HEK293 (cell line): ENCODE data around the gene TECR.
A peak's percentile ranks its signal among the peaks of the same experiment; 100 is the strongest.

Experiments used
- CTCF ChIA-PET: fragments of 350-600 bp; formaldehyde crosslinking; extraction: SDS; loops from one replicate; lab custom pipeline; 2021; ENCODE audit warnings: antibody characterized with exemption; lab: Yijun Ruan, JAX
- POLR2A ChIA-PET: fragments of 300-600 bp; formaldehyde crosslinking; extraction: SDS; loops from one replicate; lab custom pipeline; 2020; ENCODE audit warnings: antibody characterized with exemption, inconsistent platforms; lab: Yijun Ruan, JAX
- H3K27ac ChIP-seq: fragments of 200-500 bp; sonication (Bioruptor generic); 2 replicates; pipeline ENCODE4 v1.5.1; 2014; ENCODE audit warnings: low read depth, low read length, control low read depth, inconsistent platforms; ENCODE audit errors: extremely low read depth
- H3K36me3 ChIP-seq, 2 experiments: fragments of 200-500 bp in 1 of 2; sonication (Bioruptor generic) in 1 of 2; 1 replicate in 1 of 2; 2 replicates in 1 of 2; pipeline ENCODE4 v1.5.1; 2014 to 2017; ENCODE audit warnings: inconsistent platforms in 2 of 2, low read length in 2 of 2; ENCODE audit not compliant: control insufficient read depth in 2 of 2, insufficient read depth in 1 of 2
- H3K4me1 ChIP-seq: fragments of 200-500 bp; sonication (Bioruptor generic); 2 replicates; pipeline ENCODE4 v1.5.1; 2014; ENCODE audit warnings: mild to moderate bottlenecking, low read length, inconsistent platforms; ENCODE audit not compliant: control insufficient read depth, insufficient read depth
- H3K4me3 ChIP-seq: 2 replicates; pipeline ENCODE4 v1.5.1; 2011; ENCODE audit warnings: low read depth, mild to moderate bottlenecking, control low read depth, low read length, moderate library complexity
- H3K9me3 ChIP-seq: fragments of 200-500 bp; sonication (Bioruptor generic); 2 replicates; pipeline ENCODE4 v1.5.1; 2014; ENCODE audit warnings: low read depth, low read length, inconsistent platforms; ENCODE audit not compliant: control insufficient read depth, insufficient read depth
- ELK4 ChIP-seq: IDR thresholded peaks from 2 replicates; pipeline ENCODE4 v1.6.1; 2011; ENCODE audit warnings: mild to moderate bottlenecking, low read depth, low read length, borderline replicate concordance
- HIC1 ChIP-seq: fragments of 450-650 bp; formaldehyde crosslinking; IDR thresholded peaks from 2 replicates; pipeline ENCODE4 v1.5.1; 2016; ENCODE audit warnings: missing biosample characterization, missing genetic modification characterization
- PATZ1 ChIP-seq: fragments of 450-650 bp; formaldehyde crosslinking; IDR thresholded peaks from 2 replicates; pipeline ENCODE4 v1.5.1; 2016; ENCODE audit warnings: missing biosample characterization, missing genetic modification characterization
- PRDM1 ChIP-seq: fragments of 450-650 bp; formaldehyde crosslinking; IDR thresholded peaks from 2 replicates; pipeline ENCODE4; 2016; ENCODE audit warnings: missing biosample characterization, missing genetic modification characterization
- SCRT1 ChIP-seq: fragments of 450-650 bp; formaldehyde crosslinking; IDR thresholded peaks from 2 replicates; pipeline ENCODE4 v1.5.1; 2016; ENCODE audit warnings: missing biosample characterization, missing genetic modification characterization, borderline replicate concordance
- ZFP69B ChIP-seq: fragments of 450-650 bp; formaldehyde crosslinking; IDR thresholded peaks from 2 replicates; pipeline ENCODE4 v1.5.1; 2016; ENCODE audit warnings: missing biosample characterization, missing genetic modification characterization
- ZNF112 ChIP-seq: fragments of 450-650 bp; formaldehyde crosslinking; IDR thresholded peaks from 2 replicates; pipeline ENCODE4 v1.5.0; 2017; ENCODE audit warnings: missing biosample characterization, missing genetic modification characterization
- ZNF138 ChIP-seq: fragments of 450-650 bp; formaldehyde crosslinking; IDR thresholded peaks from 2 replicates; pipeline ENCODE4 v1.5.1; 2016; ENCODE audit warnings: missing biosample characterization, missing genetic modification characterization, borderline replicate concordance
- ZNF155 ChIP-seq: fragments of 450-650 bp; formaldehyde crosslinking; IDR thresholded peaks from 2 replicates; pipeline ENCODE4 v1.5.1; 2016; ENCODE audit warnings: missing biosample characterization, missing genetic modification characterization
- ZNF19 ChIP-seq: fragments of 450-650 bp; formaldehyde crosslinking; IDR thresholded peaks from 2 replicates; pipeline ENCODE4; 2016; ENCODE audit warnings: missing biosample characterization, missing genetic modification characterization, low read depth
- ZNF24 ChIP-seq: fragments of 450-650 bp; formaldehyde crosslinking; IDR thresholded peaks from 2 replicates; pipeline ENCODE4 v1.5.1; 2016; ENCODE audit warnings: missing biosample characterization, missing genetic modification characterization
- ZNF366 ChIP-seq: fragments of 450-650 bp; formaldehyde crosslinking; conservative IDR thresholded peaks from 2 replicates; pipeline ENCODE4 v1.5.1; 2016; ENCODE audit warnings: missing biosample characterization, missing genetic modification characterization
- ZNF391 ChIP-seq: fragments of 450-650 bp; formaldehyde crosslinking; IDR thresholded peaks from 2 replicates; pipeline ENCODE4 v1.5.1; 2016; ENCODE audit warnings: low read depth, missing biosample characterization, missing genetic modification characterization, borderline replicate concordance
- ZNF394 ChIP-seq: fragments of 450-650 bp; formaldehyde crosslinking; IDR thresholded peaks from 2 replicates; pipeline ENCODE4 v1.5.1; 2016; ENCODE audit warnings: missing biosample characterization, missing genetic modification characterization, mild to moderate bottlenecking, moderate library complexity, borderline replicate concordance
- ZNF433 ChIP-seq: fragments of 450-650 bp; formaldehyde crosslinking; IDR thresholded peaks from 2 replicates; pipeline ENCODE4 v1.5.1; 2016; ENCODE audit warnings: missing biosample characterization, missing genetic modification characterization, low read depth
- ZNF521 ChIP-seq: fragments of 450-650 bp; formaldehyde crosslinking; IDR thresholded peaks from 2 replicates; pipeline ENCODE4 v1.5.1; 2017; ENCODE audit warnings: missing biosample characterization, mild to moderate bottlenecking, missing genetic modification characterization
- ZNF529 ChIP-seq: fragments of 450-650 bp; formaldehyde crosslinking; IDR thresholded peaks from 2 replicates; pipeline ENCODE4 v1.5.1; 2017; ENCODE audit warnings: missing genetic modification characterization, missing biosample characterization; ENCODE audit not compliant: insufficient replicate concordance
- ZNF530 ChIP-seq: fragments of 450-650 bp; formaldehyde crosslinking; IDR thresholded peaks from 2 replicates; pipeline ENCODE4 v1.5.1; 2016; ENCODE audit warnings: low read depth, missing biosample characterization, missing genetic modification characterization
- ZNF549 ChIP-seq: fragments of 450-650 bp; IDR thresholded peaks from 2 replicates; pipeline ENCODE4 v1.5.1; 2018; ENCODE audit warnings: missing biosample characterization, missing genetic modification characterization, mild to moderate bottlenecking, inconsistent platforms, moderate library complexity
- ZNF561 ChIP-seq: fragments of 450-650 bp; IDR thresholded peaks from 2 replicates; pipeline ENCODE4 v1.5.1; 2018; ENCODE audit warnings: missing biosample characterization, missing genetic modification characterization, borderline replicate concordance
- ZNF626 ChIP-seq: fragments of 450-650 bp; sonication (Bioruptor Pico); formaldehyde crosslinking; IDR thresholded peaks from 2 replicates; pipeline ENCODE4 v1.5.1; 2018; ENCODE audit warnings: missing biosample characterization, missing genetic modification characterization, inconsistent platforms
- ZNF639 ChIP-seq: fragments of 450-650 bp; formaldehyde crosslinking; IDR thresholded peaks from 2 replicates; pipeline ENCODE4 v1.5.1; 2016; ENCODE audit warnings: missing biosample characterization, missing genetic modification characterization
- ZNF654 ChIP-seq: fragments of 450-650 bp; formaldehyde crosslinking; IDR thresholded peaks from 2 replicates; pipeline ENCODE4 v1.5.1; 2016; ENCODE audit warnings: low read depth, missing biosample characterization, missing genetic modification characterization
- ZNF701 ChIP-seq: fragments of 450-650 bp; formaldehyde crosslinking; IDR thresholded peaks from 2 replicates; pipeline ENCODE4 v1.5.1; 2016; ENCODE audit warnings: missing biosample characterization, missing genetic modification characterization
- ZNF785 ChIP-seq: fragments of 450-650 bp; formaldehyde crosslinking; IDR thresholded peaks from 2 replicates; pipeline ENCODE4 v1.5.1; 2016; ENCODE audit warnings: missing biosample characterization, missing genetic modification characterization
- ZNF791 ChIP-seq: fragments of 450-650 bp; formaldehyde crosslinking; IDR thresholded peaks from 2 replicates; pipeline ENCODE4 v1.5.1; 2016; ENCODE audit warnings: missing biosample characterization, missing genetic modification characterization
- ZNF837 ChIP-seq: fragments of 450-650 bp; formaldehyde crosslinking; IDR thresholded peaks from 2 replicates; pipeline ENCODE4 v1.5.1; 2016; ENCODE audit warnings: missing biosample characterization, missing genetic modification characterization

Gene TECR

GRCh38 chr19:14514215-14514863 is 15.1 kb upstream of the TECR start:
- no peak for TF ChIP-seq ELK4
- no peak for TF ChIP-seq ZNF837 (tag by site-specific recombination)
- TF ChIP-seq ZNF19 (tag by site-specific recombination): no peak
- TF ChIP-seq ZNF791 (tag by site-specific recombination): no peak
- TF ChIP-seq ZNF391: no peak
- no peak for TF ChIP-seq ZNF549 (tag by site-specific recombination)
- no peak for TF ChIP-seq ZNF529 (tag by site-specific recombination)
- TF ChIP-seq PRDM1 (tag by site-specific recombination): no peak
- TF ChIP-seq ZFP69B (tag by site-specific recombination): no peak
- TF ChIP-seq ZNF366: no peak
- no peak for TF ChIP-seq ZNF155 (tag by site-specific recombination)
- TF ChIP-seq ZNF530 (tag by site-specific recombination): no peak
- TF ChIP-seq ZNF112: no peak
- TF ChIP-seq ZNF701 (tag by site-specific recombination): no peak
- no peak for TF ChIP-seq ZNF626 (tag by site-specific recombination)
- TF ChIP-seq SCRT1: no peak
- TF ChIP-seq PATZ1 (tag by site-specific recombination): no peak
- TF ChIP-seq ZNF785 (tag by site-specific recombination): no peak
- no peak for TF ChIP-seq ZNF639 (tag by site-specific recombination)
- Histone ChIP-seq H3K27ac (no peak overlapping the region), H3K4me3 (no peak overlapping the region), H3K4me1 (no peaks in the 10 kb centered on the region; the same call in 1 of the 2 replicates), H3K36me3 (peaks cover 3 to 39% of the 10 kb centered on the region in 2 experiments; a peak in 1 of 3 replicates), H3K9me3 (no peaks in the 10 kb centered on the region)
- ChIA-PET CTCF (interaction anchor here (0.6 to 1.2 kb wide), 4 partner anchors 33 to 46 kb away, joined by 3 to 4 read pairs (median 3); no protein-coding TSS in a partner anchor), POLR2A (interaction anchor here (0.6 to 1.1 kb wide), 3 partner anchors 18 to 877 kb away, joined by 3 to 5 read pairs (median 4); no protein-coding TSS in a partner anchor)

- H3K36me3 ChIP-seq: peaks cover 3 to 39% of the 10 kb centered on the region in 2 experiments; a peak in 1 of 3 replicates
- H3K4me3 ChIP-seq: no peak overlapping the region; the same call in 1 of the 2 replicates
- ChIA-PET CTCF (interaction anchor here (0.7 to 1.1 kb wide), 2 partner anchors 18 to 30 kb away, joined by 3 read pairs; no protein-coding TSS in a partner anchor), POLR2A (interaction anchor here (1.6 to 1.7 kb wide), 2 partner anchors 9 to 12 kb away, joined by 3 to 5 read pairs; no protein-coding TSS in a partner anchor)
- peak overlapping the region; percentile 20; the same call in 1 of the 2 replicates for H3K27ac ChIP-seq
- no peaks in the 10 kb centered on the region for H3K9me3 ChIP-seq
- no peaks in the 10 kb centered on the region; the same call in 1 of the 2 replicates for H3K4me1 ChIP-seq
- TF ChIP-seq ZNF521 (tag by site-specific recombination) (no peak), ZNF654 (tag by site-specific recombination) (no peak), ZNF138 (no peak), ZNF24 (no peak), ZNF433 (tag by site-specific recombination) (no peak), ZNF561 (tag by site-specific recombination) (no peak), ZNF394 (no peak), HIC1 (tag by site-specific recombination) (no peak)
Observed at GRCh38 chr19:14515501-14516047, 13.8 kb upstream of the TECR start.
